NCI-H446 treated with DMSO at 0.1 percent for 48 hours (cell line): ENCODE measurements around the gene TSPAN1.

ENCODE experiments used
- DNase-seq: peaks from one replicate; lab custom pipeline; 2025; lab: John Stamatoyannopoulos, UW

Gene TSPAN1

DNA sequence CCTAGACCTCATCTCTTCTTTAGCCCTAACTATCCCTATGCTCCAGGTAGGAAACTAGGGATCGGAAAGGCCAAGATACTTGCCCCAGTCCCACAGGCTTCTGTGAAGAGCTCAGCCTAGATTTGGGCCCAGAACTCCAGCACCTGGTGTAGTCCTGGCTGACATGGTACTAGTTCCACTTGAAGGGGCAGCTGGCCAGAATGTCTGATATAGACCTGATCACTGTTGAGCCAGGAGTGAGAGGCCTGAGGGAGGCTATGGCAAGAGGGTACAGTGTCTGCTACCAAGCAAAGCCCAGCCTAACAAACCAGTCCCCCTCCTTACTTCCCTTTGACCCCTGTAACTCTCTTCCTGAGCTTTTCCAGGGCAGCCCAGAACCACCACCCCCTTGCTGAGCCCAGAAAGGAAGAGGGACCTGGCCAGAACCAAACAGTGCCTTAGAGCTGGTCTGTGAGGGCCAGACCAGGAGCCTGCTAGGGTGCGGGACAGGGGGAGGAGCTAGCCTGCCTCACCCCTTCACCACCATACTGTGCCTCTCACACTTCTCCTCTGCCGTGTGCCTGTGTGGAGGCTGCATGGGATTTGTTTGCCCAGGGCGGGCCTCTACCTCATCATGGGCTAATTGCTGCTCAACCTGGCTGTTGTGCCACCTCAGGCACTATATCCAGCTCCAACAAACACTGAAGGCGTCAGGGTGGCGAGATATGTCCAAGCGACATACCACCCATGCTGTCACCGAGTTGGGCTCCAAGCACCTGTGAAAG lies 12.4 kb downstream of the TSPAN1 start:
- no peak for DNase-seq

DNA sequence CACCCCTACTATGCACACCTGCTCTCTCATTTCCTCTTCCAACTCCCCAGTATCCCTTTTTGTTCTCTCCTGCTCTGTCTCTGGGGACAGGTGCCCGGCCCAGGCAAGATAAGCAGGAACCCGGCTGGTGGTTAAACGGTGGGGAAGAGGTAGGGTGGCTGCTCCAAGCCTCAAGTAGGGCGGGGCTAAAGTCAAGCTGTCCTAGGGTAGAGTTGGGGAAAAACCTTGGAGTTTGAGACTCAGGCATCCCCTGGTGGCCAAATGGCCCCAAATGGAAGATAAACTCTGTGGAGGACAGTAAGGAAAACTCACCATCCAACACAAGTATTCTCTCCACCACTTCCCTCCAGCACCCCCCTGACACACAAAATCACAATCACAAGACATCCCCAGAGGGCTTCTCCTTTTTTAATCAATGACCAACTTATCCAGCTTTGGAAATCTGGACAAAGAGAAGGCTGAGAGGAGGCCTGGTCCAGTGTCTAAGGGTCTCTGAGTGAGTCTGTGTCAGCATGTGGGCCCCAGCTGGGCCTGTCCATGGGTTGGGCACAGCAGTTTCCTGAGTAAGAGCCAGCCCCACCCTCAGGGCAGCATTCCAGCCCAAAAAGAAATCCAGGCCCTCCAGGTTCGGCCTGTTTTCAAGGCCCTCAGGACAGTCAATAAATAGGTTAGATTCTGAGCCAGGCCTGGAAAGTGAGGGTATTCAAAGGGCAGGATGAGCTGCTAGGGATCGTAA lies 13.6 kb downstream of the TSPAN1 start:
- no peak for DNase-seq

DNA sequence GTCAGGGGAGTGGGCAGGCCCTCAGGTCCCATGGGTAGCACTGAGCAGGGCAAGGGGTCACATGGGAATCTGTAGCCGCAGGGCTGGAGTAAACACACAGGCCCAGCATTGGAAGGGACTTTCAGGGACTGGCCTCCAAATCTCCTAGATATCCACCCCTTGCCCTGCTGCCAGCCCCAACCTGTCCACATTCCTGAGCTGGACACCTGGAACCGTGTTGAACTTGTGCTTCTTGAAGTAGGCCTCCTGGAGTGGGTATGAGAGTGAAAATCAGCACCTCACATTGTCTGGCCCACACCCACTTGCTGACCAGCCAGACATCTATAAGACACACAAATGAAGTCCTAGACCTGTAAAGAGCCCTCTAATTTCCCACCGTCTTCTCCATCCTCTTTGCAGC lies 15.7 kb downstream of the TSPAN1 start:
- DNase-seq: no peak

DNA sequence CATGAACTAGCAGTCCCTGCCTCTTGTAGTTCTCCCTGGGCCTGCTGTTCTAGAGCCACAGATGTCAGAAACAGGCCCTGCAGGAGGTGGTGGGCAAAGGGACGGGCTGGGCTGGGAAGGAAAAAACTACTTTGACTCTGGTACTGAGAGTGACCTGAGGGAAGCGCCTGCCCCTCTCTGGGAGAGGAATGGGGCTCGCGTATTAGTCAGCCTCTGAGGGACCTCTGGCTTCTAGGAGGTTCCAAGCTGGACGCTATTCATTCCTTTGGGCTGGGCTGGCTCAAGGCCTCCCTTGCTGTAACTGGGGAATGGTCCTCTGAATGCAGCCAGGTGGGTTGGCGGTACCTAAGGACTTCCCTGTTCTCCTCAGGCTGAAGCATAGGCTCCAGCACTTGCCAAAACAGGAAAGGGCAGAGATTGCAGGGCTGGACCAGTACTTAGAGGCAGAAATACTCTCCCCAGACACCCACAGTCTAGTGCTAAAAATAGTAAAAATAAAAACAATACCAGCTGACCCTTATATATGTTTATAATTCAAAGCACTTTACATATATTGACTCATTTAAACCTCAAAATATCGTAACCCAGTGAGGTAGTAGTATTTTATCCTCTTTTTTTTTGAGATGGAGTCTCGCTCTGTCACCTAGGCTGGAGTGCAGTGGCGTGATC lies 16.3 kb downstream of the TSPAN1 start:
- DNase-seq: no peak

DNA sequence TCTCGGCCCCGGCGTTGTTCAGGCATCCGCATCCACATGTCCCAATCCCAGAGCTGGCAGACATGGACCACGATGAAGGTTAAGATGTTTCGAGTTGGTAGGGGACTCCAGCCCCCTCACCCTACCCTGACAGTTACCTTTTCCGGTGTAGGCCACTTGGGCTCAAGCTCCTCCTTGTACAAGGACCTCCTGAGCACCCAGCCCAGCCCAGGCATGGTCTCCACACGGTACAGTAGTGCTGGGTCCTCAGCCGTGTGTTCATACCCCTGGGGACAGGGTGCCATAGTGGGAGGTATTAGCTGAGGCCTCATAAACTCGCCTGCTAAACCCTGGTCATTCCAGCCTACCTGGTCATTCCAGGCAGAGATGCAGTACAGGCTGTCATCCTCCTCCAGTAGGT lies 17.3 kb downstream of the TSPAN1 start:
- DNase-seq: no peak

DNA sequence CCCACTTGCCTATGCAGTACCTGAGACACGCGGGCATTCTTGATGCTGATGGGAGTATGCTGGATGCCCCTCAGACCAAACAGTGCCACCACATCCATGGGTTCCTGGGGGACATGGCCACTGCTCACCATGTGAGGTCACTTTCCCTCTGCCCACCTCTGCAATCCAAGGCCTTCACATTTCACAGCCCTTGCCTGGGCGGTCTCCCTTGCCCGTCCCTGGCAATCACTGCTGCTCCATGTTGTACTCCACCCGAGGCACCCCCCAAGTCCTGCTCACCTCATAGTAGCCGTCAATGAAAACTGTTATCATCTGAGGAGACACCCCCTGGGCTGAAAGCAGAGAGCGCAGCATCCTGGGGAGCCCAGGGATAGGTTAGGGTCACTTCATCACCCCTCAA lies 18.4 kb downstream of the TSPAN1 start:
- no peak for DNase-seq

DNA sequence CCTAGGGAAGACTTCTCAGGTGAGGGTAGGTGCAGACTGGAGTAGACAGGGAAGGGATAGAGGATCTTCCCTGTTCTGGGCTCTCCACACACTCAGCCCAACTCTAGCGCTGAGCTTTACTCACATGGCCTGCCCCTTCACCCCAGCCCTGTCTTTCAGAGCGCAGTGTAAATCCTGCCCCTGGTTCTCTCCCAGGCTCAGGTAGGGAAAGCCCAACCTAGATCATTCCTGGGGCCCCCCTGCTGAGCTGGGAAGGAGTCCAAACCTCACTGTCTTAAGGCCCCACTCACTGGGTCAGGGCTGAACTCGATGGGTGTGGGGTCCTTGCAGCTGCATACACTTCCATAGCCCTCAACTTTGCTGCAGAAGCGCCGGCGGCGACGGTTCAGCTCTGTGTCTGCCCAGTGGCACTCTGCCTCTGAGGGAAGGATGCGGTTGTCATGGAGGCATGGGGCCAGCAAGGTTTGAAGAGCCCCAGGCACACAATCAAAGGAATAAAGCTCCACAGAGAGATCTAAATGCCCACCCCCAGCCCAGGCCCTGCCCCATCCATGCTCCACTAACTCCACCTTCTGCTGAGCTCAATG lies 19.2 kb downstream of the TSPAN1 start:
- no peak for DNase-seq

DNA sequence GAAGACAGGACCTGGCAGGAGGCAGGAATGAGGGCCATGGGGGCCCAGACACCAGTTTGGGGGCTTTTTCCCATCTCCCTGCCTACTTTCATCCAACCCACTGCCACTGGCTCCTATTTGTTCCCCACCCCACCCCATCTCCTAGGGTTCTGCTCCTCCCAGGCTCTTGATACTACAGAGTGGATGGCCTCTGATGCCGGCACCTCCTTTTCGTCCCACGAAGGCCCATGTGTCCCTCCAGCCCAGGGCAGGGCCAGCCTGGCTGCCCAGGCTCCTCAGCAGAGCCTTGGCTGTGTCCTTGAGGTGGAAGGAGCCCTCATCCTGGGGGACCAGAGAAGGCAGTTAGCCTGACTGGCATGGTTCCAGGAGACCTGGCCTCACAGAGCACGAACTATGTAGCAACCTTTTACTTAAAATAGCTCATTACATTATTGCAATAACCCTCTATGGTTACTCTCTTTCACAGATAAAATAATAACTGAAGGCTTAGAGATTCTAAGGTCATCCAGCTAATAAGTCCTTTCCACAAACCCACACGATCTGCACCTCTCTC lies 19.8 kb downstream of the TSPAN1 start:
- no peak for DNase-seq

DNA sequence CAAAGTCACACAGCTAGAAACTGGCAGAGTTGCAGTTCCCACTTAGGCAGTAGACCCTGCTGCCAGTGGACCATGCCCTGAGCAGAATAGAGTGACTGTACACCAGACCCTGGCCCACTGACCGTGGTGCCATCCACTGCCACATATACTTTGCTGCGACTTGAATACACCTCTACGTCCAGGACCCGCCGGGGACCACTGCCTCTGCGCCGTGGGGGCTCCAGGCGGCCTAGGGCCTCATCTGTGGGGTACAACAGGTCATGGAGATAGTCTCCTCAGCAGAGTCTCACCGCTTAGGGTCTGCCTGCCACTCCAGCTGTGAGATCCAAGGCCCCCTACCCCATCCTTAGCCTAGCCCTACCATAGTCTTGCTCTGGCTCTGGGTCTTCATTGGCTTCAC lies 21.7 kb downstream of the TSPAN1 start:
- DNase-seq: no peak

DNA sequence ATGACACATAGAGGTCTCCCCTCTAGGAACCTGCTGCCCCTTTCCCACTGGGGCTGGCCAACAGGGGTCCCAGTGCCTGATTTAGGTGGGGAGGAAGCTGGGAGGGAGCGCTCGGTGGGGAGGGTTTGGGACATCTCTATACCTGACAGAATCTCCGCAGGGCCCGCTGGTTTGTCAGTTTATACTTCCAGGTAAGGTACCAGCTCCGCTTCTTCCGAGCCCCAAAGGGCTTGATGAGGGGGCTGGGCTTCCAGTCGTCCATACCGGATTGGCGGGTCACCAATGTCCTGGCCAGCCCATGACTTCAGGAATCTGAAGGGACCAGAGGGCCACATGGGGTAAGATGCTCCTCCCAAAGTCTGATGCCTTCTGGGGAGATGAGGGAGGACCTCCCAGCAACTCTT lies 22.7 kb downstream of the TSPAN1 start:
- DNase-seq: no peak

DNA sequence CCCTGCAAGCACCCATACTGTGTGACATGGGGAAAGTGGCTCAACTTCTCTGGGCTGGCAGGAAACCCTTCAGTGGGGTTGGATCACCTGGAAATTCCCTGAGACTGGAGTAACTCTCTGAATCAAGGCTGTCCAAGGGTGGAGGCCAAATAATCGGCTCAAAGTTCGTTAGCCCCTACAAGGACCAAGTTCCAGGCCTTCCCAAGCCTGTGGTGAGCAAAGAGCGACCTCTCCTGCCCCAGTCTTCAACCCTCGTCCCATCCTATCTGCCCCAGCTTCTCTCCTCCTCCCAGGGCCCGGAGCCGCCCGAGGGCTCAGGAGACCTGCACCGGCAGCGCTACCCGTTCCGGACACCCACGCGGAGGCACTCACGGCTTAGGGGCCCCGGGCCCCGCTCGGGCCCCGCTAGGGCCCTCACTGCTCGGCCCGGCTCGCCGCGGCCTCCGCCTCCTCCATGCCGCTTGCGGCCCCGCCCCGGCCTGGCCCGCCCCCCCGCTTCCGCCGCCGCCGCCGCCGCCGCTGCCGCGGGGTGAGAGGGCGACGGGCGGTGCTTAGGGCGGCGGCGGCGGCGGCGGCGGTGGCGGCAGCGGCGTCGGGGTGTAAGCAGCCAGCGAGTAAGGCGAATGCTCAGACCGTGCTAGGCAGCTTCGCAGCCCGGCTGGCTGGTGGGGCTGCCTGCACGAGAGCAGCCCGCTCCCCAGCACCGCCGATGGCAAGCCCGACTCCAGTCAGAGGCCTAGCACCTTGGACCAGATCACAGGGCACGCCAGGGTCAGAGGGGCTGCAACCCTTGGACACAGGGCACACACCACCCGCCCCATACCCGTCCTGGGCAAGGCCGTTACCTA lies 23.3 kb downstream of the TSPAN1 start, which contains the start of gene POMGNT1:
POMGNT1 (minus strand) TSS at position 471 of the 848 bp plus-strand sequence. CDS start 613 bp downstream, outside the sequence.
- peak; percentile 34 for DNase-seq

DNA sequence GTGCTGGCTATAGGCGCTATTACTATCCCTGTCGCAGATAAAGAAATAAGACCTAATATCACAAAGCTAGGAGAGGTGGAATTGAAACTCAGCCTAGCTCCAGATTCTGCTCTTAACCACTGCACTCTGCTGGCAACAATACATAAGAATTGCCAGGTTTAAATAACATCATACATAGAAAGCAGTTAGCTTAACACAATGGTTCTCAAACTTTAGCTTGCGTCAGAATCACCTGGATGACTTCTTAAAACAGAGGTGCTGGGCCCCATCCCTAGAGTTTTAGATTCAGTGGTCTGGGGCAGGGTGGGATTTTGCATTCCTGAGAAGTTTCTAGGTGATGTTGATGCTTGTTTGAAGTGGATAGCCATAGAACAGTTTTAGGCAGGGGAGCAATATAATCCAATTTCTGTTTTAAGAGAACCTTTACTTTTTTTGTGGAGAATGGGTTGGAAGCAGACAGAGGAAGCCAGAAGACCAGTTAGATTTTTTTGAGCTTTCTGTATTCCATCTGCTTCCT lies 24.4 kb downstream of the TSPAN1 start:
- no peak for DNase-seq

DNA sequence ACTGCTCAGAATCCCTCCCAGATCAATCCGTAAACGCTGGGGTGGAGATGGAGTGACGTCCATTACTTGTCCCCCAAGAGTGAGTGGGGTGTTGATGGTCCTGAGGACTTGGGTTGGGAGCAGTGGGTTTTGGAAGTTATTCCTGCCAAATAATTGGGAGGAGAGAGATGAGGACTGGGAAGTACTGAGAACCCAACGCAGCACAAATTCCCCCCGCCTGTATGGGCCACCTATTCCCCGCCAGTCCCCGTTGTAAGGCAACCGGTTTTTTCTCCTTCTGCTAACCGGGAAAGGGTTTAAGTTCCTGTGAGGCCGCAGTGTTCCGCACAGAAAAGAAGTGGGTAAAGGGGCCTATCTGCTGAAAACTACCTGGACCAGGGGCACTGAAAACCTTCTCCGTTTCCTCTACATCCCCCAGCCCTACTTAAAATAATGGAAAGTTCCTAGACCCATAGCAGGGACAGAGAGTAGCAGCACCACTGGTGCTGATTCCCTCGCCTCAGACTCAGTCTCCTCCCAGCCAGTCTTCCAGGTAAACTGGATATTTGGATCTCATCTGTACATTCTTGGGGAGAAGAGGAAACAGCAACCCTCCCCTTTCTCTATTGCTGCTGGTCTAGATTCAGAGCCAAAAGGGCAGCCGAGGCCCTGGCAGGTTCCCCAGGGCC lies 29.0 kb downstream of the TSPAN1 start:
- no peak for DNase-seq

DNA sequence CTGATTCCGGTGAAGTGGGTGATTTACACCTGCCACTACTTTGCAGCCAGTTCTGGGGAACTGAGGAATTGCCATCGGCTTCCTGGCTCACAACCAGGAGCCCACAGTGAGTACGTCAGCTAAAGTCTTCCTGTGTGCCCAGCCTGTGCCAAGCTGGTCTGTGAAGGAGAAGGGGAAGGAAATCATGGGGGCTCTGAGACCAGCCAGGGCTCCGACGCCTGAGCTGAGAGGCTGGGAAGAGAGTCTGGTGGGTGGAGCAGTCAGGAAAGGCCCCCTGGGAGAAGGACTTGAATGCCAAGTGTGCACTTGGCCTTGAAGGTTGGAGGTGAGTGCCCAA lies 29.5 kb downstream of the TSPAN1 start:
- DNase-seq: no peak

DNA sequence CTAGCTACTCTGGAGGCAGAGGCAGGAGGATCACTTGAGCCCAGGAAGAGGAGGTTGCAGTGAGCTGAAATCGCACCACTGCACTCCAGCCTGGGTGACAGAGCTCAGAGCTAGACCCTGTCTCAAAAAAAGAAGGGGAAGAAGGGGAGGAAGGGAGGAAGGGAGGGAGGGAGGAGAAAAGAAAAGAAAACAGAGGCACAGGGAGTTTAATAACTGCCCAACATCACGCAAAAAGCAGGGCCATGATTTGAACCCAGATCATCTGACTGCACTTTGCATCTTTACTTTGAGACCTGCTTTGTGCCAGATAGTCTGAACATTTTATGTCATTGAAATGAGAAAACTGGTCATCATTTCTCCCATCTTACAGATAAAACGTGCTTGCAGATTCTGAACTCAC lies 30.3 kb downstream of the TSPAN1 start:
- no peak for DNase-seq

DNA sequence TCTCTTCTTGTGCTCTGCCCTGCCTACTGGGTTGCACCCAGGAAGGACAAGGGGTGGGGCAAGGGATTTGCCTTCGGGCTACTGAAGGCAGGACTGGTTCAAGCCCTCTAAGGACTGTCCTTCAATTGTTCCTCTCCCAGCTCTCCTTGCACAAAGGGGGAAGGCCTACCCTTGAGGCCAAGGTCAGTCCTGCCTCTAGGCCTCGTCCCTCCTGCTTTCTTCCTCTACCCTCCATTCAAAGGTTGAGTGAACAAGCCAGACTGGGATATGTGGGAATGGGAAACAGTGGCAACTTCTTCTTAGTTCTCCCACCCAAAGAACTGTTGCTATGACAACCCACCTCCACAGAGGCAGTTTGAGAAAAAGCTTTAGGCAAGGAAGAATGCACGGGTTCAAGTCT lies 30.9 kb downstream of the TSPAN1 start:
- no peak for DNase-seq

DNA sequence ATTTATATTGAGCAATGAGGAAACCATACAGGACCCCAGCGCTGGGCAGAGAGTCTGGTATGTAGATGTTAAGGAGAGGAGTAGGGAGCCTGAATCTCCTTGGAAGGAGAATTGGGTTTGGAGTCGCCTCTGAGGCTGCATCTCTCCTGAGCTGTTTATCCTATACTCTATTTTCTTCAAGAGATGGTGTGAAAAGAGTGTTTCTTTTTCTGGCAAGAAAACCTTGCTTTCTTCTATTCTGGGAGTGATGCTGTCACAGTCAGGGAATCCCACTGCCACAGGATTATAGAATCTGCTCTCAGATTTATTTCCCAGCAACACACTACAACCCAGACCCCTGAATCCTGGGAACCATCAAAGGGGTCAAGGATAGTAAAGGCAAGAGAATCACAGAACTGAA lies 31.5 kb downstream of the TSPAN1 start:
- no peak for DNase-seq

DNA sequence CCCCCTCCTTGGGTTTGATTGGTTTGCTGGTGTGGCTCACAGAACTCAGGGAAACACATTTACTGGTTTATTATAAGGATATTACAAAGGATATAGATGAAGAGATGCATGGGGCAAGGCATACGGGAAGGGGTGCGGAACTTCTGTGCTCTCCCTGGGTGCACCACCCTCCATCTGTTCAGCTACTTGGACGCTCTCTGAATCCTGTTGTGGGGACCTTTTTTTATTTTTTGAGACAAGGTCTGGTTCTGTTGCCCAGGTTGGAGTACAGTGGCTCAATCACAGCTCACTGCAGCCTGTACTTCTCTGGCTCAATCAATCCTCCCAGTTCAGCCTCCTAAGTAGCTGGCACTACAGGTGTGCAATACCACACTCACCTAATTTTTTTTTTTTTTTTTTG lies 35.7 kb downstream of the TSPAN1 start:
- no peak for DNase-seq

DNA sequence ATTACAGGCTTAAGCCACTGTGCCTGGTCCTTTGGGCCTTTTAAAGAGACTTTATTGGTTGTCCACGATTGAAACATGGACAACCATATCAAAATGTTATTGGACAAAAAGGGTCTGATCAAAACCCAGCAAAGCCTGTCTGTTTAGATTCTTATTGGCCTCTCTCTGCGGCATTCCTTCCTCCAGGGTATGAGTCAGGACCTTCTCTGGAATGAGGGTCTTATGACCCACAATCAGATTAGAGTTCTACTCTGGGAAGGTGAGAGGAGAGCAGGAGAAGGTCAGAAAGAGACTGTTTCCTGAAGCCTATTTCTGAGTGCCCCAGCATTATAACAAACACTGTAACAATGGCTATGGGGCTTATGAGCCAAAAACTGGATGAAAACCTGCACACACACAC lies 36.2 kb downstream of the TSPAN1 start:
- DNase-seq: no peak

DNA sequence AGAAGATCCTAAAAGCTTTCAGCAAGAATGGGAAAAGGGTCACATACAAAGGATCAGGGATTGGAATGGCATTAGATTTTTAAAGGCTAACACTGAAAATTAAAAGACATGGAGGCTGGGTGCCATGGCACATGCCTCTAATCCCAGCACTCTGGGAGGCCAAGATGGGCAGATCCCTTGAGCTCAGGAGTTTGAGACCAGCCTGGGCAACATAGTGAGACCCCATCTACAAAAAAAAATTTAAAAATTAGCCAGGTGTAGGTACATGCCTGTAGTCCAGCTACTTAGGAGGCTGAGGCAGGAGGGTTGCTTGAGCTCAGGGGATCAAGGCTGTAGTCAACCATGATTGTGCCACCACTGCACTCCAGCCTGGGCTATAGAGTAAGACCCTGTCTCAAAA lies 40.6 kb downstream of the TSPAN1 start:
- no peak for DNase-seq

DNA sequence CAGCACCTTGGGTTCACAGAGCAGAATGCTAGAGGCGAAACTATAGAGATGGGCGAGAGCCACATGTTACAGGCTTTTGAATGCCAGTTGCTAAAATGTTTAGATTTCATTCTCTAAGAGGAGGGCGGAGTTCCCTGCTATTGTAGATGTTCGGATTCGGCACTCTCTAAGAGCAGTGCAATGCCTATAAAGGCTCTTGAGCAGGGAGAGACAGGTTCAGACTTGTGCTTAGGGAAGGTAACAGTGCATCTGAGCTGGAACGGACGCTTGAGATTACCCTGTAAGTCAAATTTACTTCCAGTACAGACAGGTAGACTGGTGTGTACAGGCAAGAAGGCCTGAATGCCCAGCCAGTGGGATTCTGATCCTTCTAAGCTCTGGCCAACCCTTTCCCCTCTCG lies 43.6 kb downstream of the TSPAN1 start:
- no peak for DNase-seq
